PC-9 (cell line): Measurements from ENCODE around the gene NUDT1.

Experiments used
- EZH2 ChIP-seq: fragments of 200-600 bp; sonication (generic); IDR thresholded peaks from 2 replicates; pipeline ENCODE4 v1.8.0; 2017; ENCODE audit warnings: antibody characterized with exemption, low read depth
- TF ChIP-seq, protein P1 (sequence below): fragments of 200-600 bp; sonication (generic); conservative IDR thresholded peaks from 2 replicates; pipeline ENCODE4 v1.6.1; 2017; ENCODE audit warnings: mixed run types, antibody characterized with exemption, mild to moderate bottlenecking, moderate library complexity

DNA sequence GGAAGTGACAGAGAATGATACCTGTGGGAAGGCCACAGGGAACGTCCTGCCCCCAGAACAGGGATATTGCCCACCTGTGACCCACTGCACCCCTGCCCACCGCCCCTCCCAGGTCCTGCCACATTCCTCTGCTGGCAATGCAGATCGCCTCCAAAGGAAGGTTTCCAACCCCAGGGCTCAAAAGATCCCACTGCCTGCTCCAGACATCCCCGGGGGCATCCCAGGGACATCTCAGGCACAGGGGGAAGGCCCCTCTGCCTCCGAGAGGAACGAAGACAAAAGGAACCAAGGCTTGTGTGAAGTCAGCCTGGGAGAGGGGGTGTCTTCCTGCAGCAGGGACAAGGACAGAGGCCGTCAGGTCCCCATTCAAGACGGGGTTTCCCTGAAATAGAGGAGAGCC lies 28.5 kb downstream of the NUDT1 start:
- TF ChIP-seq, protein P1, sequence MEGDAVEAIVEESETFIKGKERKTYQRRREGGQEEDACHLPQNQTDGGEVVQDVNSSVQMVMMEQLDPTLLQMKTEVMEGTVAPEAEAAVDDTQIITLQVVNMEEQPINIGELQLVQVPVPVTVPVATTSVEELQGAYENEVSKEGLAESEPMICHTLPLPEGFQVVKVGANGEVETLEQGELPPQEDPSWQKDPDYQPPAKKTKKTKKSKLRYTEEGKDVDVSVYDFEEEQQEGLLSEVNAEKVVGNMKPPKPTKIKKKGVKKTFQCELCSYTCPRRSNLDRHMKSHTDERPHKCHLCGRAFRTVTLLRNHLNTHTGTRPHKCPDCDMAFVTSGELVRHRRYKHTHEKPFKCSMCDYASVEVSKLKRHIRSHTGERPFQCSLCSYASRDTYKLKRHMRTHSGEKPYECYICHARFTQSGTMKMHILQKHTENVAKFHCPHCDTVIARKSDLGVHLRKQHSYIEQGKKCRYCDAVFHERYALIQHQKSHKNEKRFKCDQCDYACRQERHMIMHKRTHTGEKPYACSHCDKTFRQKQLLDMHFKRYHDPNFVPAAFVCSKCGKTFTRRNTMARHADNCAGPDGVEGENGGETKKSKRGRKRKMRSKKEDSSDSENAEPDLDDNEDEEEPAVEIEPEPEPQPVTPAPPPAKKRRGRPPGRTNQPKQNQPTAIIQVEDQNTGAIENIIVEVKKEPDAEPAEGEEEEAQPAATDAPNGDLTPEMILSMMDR: no peak
- TF ChIP-seq EZH2: no peak
